Adipose tissue (tissue), 3 donors: ENCODE results near the gene AMY1B. TPM values are rescaled to one million over a fixed set of nuclear protein-coding genes. Genes with fewer than 3 reads are reported as not detected.

Experiments
- polyA plus RNA-seq, 3 donors: library from polyadenylated mRNA; stranded (reverse); fragments of 200-250 nt; gene quantifications; one replicate each; pipeline ENCODE4 v1.2.3, GENCODE V29; 2013
- donor health status: healthy with polysubstance abuse.
- donor health status: Bipolar disorder and iron deficiency.
- donor health status: healthy.

AMY1B gene
- polyA plus RNA-seq, 3 donors = 0.30 TPM; not detected in 2

Other genes starting within 250 kb of the AMY1B start
- 10 to 100 TPM in 2 of 3 donors, 1 to 10 TPM in 1; 7.5 to 18.2 (median 15.7) TPM for gene RNPC3, start 170.5 kb downstream of the AMY1B start, polyA plus RNA-seq
- gene AMY2B, start 124.6 kb downstream of the AMY1B start, polyA plus RNA-seq = 10 to 100 TPM; 15.1 to 46.1 (median 28.5) TPM
- 100 to 1,000 TPM in 1 of 3 donors, 1 to 10 TPM in 1, under 1 TPM in 1; 0.37 to 359 (median 3.9) TPM for gene AMY2A, start 78.8 kb downstream of the AMY1B start, polyA plus RNA-seq
- gene AMY1A, start 40.5 kb downstream of the AMY1B start, polyA plus RNA-seq = not detected
- under 1 TPM in 1 of 3 donors, not detected in 2; 0.06 TPM for gene AMY1C, start 53.7 kb upstream of the AMY1B start, polyA plus RNA-seq